GM21528 (cell line): ENCODE data around the gene FBXO39.
"Not testable (repeated sequence)": the region's sequence is repeated elsewhere in the genome, so short reads cannot be mapped to it uniquely, and the experiment has no call there.

Experiments
- ATAC-seq: cut with Tn5 transposase; IDR thresholded peaks from one replicate; pipeline ENCODE4 v1.9.1; 2021; ENCODE audit warnings: mild to moderate bottlenecking, moderate library complexity; ENCODE audit not compliant: unreplicated experiment, low FRiP score

The FBXO39 gene

GRCh38 chr17:6775871-6776405 is at the start of gene FBXO39:
TSS of gene FBXO39 (plus strand) at chr17:6776215. CDS start at chr17:6779869, 3,654 bp downstream.
- no peak for ATAC-seq

- ATAC-seq, result no peak
Measured at GRCh38 chr17:6729531-6729930, 46.5 kb upstream of the FBXO39 start.

GRCh38 chr17:6746665-6747064 is 29.4 kb upstream of the FBXO39 start:
- not testable (repeated sequence) for ATAC-seq

- ATAC-seq, result no peak
Measured at GRCh38 chr17:6748617-6749016, 27.4 kb upstream of the FBXO39 start.

GRCh38 chr17:6749519-6749918 is 26.5 kb upstream of the FBXO39 start:
- ATAC-seq, result no peak

- ATAC-seq, result no peak
Measured at GRCh38 chr17:6752068-6752909, 23.7 kb upstream of the FBXO39 start.

- no peak for ATAC-seq
Measured at GRCh38 chr17:6753006-6753445, 23.0 kb upstream of the FBXO39 start.

- ATAC-seq, result no peak
Measured at GRCh38 chr17:6753546-6753945, 22.5 kb upstream of the FBXO39 start.

GRCh38 chr17:6755281-6755680 is 20.7 kb upstream of the FBXO39 start:
- no peak for ATAC-seq

- no peak for ATAC-seq
Measured at GRCh38 chr17:6755731-6756184, 20.3 kb upstream of the FBXO39 start, which contains the start of gene XAF1. TSS of gene XAF1 (plus strand) at chr17:6756046. CDS start at chr17:6756079, 33 bp downstream.

GRCh38 chr17:6756425-6757031 is 19.5 kb upstream of the FBXO39 start:
- no peak for ATAC-seq

- no peak for ATAC-seq
Measured at GRCh38 chr17:6757747-6758146, 18.3 kb upstream of the FBXO39 start.

- no peak for ATAC-seq
Measured at GRCh38 chr17:6761779-6762178, 14.2 kb upstream of the FBXO39 start.

GRCh38 chr17:6768447-6768846 is 7.6 kb upstream of the FBXO39 start:
- ATAC-seq, result no peak

GRCh38 chr17:6772016-6772415 is 4.0 kb upstream of the FBXO39 start:
- no peak for ATAC-seq

- ATAC-seq, result not testable (repeated sequence)
Measured at GRCh38 chr17:6774906-6775305, 1.1 kb upstream of the FBXO39 start.

GRCh38 chr17:6779411-6779810 is 3.4 kb downstream of the FBXO39 start:
- ATAC-seq, result no peak

- ATAC-seq, result no peak
Measured at GRCh38 chr17:6780001-6780400, 4.0 kb downstream of the FBXO39 start.

- ATAC-seq, result no peak
Measured at GRCh38 chr17:6780886-6781285, 4.9 kb downstream of the FBXO39 start.

GRCh38 chr17:6782244-6782643 is 6.2 kb downstream of the FBXO39 start:
- no peak for ATAC-seq

- no peak for ATAC-seq
Measured at GRCh38 chr17:6786618-6787017, 10.6 kb downstream of the FBXO39 start.
